ENCODE results near the gene CHST9. TPM values are rescaled to one million over a fixed set of nuclear protein-coding genes. Genes with fewer than 3 reads are reported as not detected.

Gene CHST9
- total and polyA plus RNA-seq, 2 donors from 2014 or later = 1.5 to 9.8 TPM

DNA sequence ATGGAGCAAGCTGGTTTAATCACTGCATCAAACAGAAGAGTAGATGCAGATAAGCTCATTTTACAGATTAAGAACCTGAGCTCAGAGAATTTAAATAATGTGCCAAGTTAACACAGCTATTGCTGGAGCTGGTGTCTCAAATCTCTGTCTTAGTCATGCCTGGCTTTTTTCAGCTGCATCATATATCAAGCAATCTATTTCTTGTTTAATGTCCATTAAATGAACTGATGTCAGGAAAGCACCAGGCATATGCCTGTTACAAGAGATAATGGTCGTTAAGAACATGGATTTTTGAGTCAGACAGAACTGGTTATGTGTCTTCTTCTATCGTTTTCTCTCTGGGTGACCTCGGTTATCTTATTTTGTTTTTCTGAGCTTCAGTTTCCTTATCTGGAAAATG, 259.8 kb downstream of the CHST9 start:
- peaks cover 0 to 3% (median 0%) of the 10 kb centered on the region in 3 donors for H3K4me1 ChIP-seq (ENCODE audit: control insufficient read depth in 2 of 3, insufficient read depth in 2 of 3, low read depth in 1 of 3, low read length in 3 of 3)
- DNase-seq (no peak), FAIRE-seq (no peak)
- H3K36me3 ChIP-seq (ENCODE audit: control insufficient read depth in 2 of 3, insufficient read depth in 3 of 3, low read length in 3 of 3) = no peaks in the 10 kb centered on the region
- no peak overlapping the region for H3K27ac ChIP-seq (ENCODE audit: low read depth in 2 of 2, low read length in 2 of 2)
- no peaks in the 10 kb centered on the region for H3K27me3 ChIP-seq (ENCODE audit: control insufficient read depth, insufficient read depth, low read length)
- no peak overlapping the region for H3K4me3 ChIP-seq (ENCODE audit: low read length in 3 of 3)
- no peaks in the 10 kb centered on the region for H3K9me3 ChIP-seq (ENCODE audit: control insufficient read depth in 2 of 3, insufficient read depth in 1 of 3, low read length in 3 of 3)
- no peak overlapping the region for H3K9ac ChIP-seq (ENCODE audit: low read length in 3 of 3)
- TF ChIP-seq, protein P1, sequence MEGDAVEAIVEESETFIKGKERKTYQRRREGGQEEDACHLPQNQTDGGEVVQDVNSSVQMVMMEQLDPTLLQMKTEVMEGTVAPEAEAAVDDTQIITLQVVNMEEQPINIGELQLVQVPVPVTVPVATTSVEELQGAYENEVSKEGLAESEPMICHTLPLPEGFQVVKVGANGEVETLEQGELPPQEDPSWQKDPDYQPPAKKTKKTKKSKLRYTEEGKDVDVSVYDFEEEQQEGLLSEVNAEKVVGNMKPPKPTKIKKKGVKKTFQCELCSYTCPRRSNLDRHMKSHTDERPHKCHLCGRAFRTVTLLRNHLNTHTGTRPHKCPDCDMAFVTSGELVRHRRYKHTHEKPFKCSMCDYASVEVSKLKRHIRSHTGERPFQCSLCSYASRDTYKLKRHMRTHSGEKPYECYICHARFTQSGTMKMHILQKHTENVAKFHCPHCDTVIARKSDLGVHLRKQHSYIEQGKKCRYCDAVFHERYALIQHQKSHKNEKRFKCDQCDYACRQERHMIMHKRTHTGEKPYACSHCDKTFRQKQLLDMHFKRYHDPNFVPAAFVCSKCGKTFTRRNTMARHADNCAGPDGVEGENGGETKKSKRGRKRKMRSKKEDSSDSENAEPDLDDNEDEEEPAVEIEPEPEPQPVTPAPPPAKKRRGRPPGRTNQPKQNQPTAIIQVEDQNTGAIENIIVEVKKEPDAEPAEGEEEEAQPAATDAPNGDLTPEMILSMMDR (IDR thresholded peaks at IDR 0.05; ENCODE audit: borderline replicate concordance, extremely low read depth, insufficient read depth) = no peak
- intact Hi-C loops (cut with DNase I) = no loop called here

DNA sequence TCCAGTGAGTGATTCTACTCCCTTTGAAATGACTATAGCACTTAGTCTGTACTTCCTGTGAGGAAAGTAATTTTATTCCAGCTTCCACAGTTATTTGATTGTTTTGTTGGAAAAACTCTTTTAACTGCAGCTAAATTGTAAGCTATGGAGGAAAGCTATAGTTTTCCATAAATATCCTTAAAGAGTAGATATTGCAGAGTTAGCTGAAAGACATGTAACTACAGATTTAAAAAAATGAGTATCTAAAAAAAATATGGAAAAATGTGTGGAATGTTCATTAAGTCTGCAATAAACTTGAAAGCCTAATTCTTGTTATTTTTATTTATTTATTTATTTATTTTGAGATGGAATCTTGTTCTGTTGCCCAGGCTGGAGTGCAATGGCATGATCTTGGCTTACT, 262.8 kb downstream of the CHST9 start:
- Histone ChIP-seq H3K27ac (ENCODE audit: low read depth in 2 of 2, low read length in 2 of 2) (no peak overlapping the region), H3K9me3 (ENCODE audit: control insufficient read depth in 2 of 3, insufficient read depth in 1 of 3, low read length in 3 of 3) (no peaks in the 10 kb centered on the region), H3K4me1 (ENCODE audit: control insufficient read depth in 2 of 3, insufficient read depth in 2 of 3, low read depth in 1 of 3, low read length in 3 of 3) (peaks cover 0 to 9% (median 0%) of the 10 kb centered on the region in 3 donors), H3K9ac (ENCODE audit: low read length in 3 of 3) (no peak overlapping the region), H3K4me3 (ENCODE audit: low read length in 3 of 3) (no peak overlapping the region), H3K36me3 (ENCODE audit: control insufficient read depth in 2 of 3, insufficient read depth in 3 of 3, low read length in 3 of 3) (no peaks in the 10 kb centered on the region), H3K27me3 (ENCODE audit: control insufficient read depth, insufficient read depth, low read length) (no peaks in the 10 kb centered on the region)
- TF ChIP-seq, protein P1 (IDR thresholded peaks at IDR 0.05; ENCODE audit: borderline replicate concordance, extremely low read depth, insufficient read depth) = no peak
- no peak for DNase-seq
- FAIRE-seq = no peak
- intact Hi-C loops (cut with DNase I) = no loop called here

DNA sequence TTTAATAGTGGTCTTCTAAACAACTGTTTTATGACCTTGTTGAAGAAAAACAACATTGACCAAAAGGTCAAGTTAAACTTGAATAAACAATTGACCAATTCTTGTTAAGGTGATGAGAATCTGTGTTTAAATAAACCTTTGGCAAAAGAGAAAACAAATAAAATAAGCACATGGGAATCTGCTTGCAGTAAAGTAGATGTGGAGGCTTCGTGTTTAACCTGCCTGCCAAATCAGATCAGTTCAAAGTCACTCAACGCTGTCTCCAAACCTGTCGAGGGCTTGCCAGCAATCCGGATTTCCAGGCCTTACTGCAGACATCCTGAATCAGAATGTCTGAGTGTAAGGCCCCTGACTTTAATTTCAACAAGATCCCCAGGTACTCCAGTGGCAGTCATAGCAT, 264.5 kb downstream of the CHST9 start:
- Histone ChIP-seq H3K27me3 (ENCODE audit: control insufficient read depth, insufficient read depth, low read length) (no peaks in the 10 kb centered on the region), H3K9me3 (ENCODE audit: control insufficient read depth in 2 of 3, insufficient read depth in 1 of 3, low read length in 3 of 3) (no peaks in the 10 kb centered on the region), H3K4me1 (ENCODE audit: control insufficient read depth in 2 of 3, insufficient read depth in 2 of 3, low read depth in 1 of 3, low read length in 3 of 3) (peaks cover 0 to 9% (median 0%) of the 10 kb centered on the region in 3 donors), H3K9ac (ENCODE audit: low read length in 3 of 3) (no peak overlapping the region), H3K36me3 (ENCODE audit: control insufficient read depth in 2 of 3, insufficient read depth in 3 of 3, low read length in 3 of 3) (no peaks in the 10 kb centered on the region), H3K27ac (ENCODE audit: low read depth in 2 of 2, low read length in 2 of 2) (peak overlapping the region in 1 of 2 donors; percentile 7), H3K4me3 (ENCODE audit: low read length in 3 of 3) (no peak overlapping the region)
- TF ChIP-seq, protein P1 (IDR thresholded peaks at IDR 0.05; ENCODE audit: borderline replicate concordance, extremely low read depth, insufficient read depth) = no peak
- intact Hi-C loops (cut with DNase I) = no loop called here
- FAIRE-seq (no peak), DNase-seq (no peak)

DNA sequence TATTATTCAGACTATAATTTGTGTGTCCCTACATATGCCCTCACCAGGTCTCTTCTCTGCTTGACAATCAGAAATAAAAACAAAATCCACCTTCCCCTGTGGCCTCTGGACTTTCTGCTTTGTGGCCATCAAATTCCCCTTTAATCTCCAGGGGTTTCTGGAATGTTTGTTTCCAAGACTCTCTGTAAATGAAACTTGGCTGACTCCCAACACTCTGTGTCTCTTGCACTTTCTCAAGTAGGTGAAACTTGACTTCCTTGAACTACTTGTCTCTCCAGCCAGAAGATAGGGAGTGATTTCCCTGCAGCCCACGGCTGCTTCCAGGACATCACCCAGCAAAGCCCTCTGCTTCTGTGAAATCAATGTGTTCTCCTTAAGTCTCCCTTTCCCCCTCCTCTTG, 265.5 kb downstream of the CHST9 start:
- Histone ChIP-seq H3K9ac (ENCODE audit: low read length in 3 of 3) (peak overlapping the region in 1 of 3 donors; percentile 5), H3K27ac (ENCODE audit: low read depth in 2 of 2, low read length in 2 of 2) (peak overlapping the region in 1 of 2 donors; percentile 9), H3K36me3 (ENCODE audit: control insufficient read depth in 2 of 3, insufficient read depth in 3 of 3, low read length in 3 of 3) (no peaks in the 10 kb centered on the region), H3K4me3 (ENCODE audit: low read length in 3 of 3) (no peak overlapping the region), H3K9me3 (ENCODE audit: control insufficient read depth in 2 of 3, insufficient read depth in 1 of 3, low read length in 3 of 3) (no peaks in the 10 kb centered on the region), H3K27me3 (ENCODE audit: control insufficient read depth, insufficient read depth, low read length) (no peaks in the 10 kb centered on the region), H3K4me1 (ENCODE audit: control insufficient read depth in 2 of 3, insufficient read depth in 2 of 3, low read depth in 1 of 3, low read length in 3 of 3) (peaks cover 0 to 9% (median 0%) of the 10 kb centered on the region in 3 donors)
- TF ChIP-seq, protein P1 (IDR thresholded peaks at IDR 0.05; ENCODE audit: borderline replicate concordance, extremely low read depth, insufficient read depth) = no peak
- FAIRE-seq = no peak
- intact Hi-C loops (cut with DNase I) = no loop called here
- DNase-seq = peak in 3 of 5 donors; percentile 18 to 89 (median 76)

All from kidney (tissue), 14 donors.